Thoracic aorta (tissue), 2 donors: ENCODE measurements around the gene SDK1. TPM values are rescaled to one million over a fixed set of nuclear protein-coding genes. Genes with fewer than 3 reads are reported as not detected.

ENCODE experiments used
- ATAC-seq: fragments of 150-250 bp; one replicate; pipeline ENCODE4 v1.8.0; 2017; ENCODE audit warnings: low read depth; ENCODE audit not compliant: insufficient number of reproducible peaks, low FRiP score
- DNase-seq: peaks from one replicate; pipeline ENCODE4 v3.0.0-alpha.2; 2020; ENCODE audit warnings: low spot score
- H3K27ac ChIP-seq, 2 donors: fragments of 200-600 bp; sonication (generic); 1 replicate in 1 of 2; 2 replicates in 1 of 2; pipeline ENCODE4 v1.5.1; 2016; ENCODE audit warnings: mild to moderate bottlenecking in 2 of 2, moderate library complexity in 2 of 2
- H3K27me3 ChIP-seq: fragments of 200-600 bp; sonication (generic); replicated peaks from 2 replicates; pipeline ENCODE4 v1.6.0; 2016; ENCODE audit warnings: mild to moderate bottlenecking; ENCODE audit not compliant: insufficient read depth
- H3K36me3 ChIP-seq: fragments of 200-600 bp; sonication (generic); one replicate; pipeline ENCODE4 v1.5.1; 2016
- H3K4me1 ChIP-seq, 2 donors: fragments of 200-600 bp; sonication (generic); 1 replicate in 1 of 2; 2 replicates in 1 of 2; pipeline versions ENCODE4 v1.5.1 to v1.6.0; 2016; ENCODE audit warnings: low read depth in 2 of 2, mild to moderate bottlenecking in 1 of 2; ENCODE audit not compliant: control insufficient read depth in 1 of 2
- H3K4me3 ChIP-seq: fragments of 200-600 bp; sonication (generic); 2 replicates; pipeline ENCODE4 v1.5.1; 2016; ENCODE audit warnings: mild to moderate bottlenecking
- H3K9me3 ChIP-seq: fragments of 200-600 bp; sonication (generic); 2 replicates; pipeline ENCODE4 v1.5.1; 2016
- CTCF ChIP-seq: fragments of 200-600 bp; sonication (generic); IDR thresholded peaks from one replicate; pipeline ENCODE4 v1.5.1; 2019; ENCODE audit warnings: antibody characterized with exemption
- total RNA-seq, 2 donors: library from RNA; depleted of rRNA; stranded (reverse); fragments of >200 nt; gene quantifications; one replicate each; pipeline versions ENCODE4 v1.1.0 to v1.2.3, GENCODE V29; 2016

Gene SDK1
- total RNA-seq, 2 donors from 2014 or later: 27.5 to 29.2 TPM

GRCh38 chr7:3949242-3949640 lies 648.2 kb downstream of the SDK1 start:
- peak overlapping the region; percentile 54 for H3K4me3 ChIP-seq
- no peaks in the 10 kb centered on the region for H3K36me3 ChIP-seq
- H3K4me1 ChIP-seq: peaks cover 0 to 9% of the 10 kb centered on the region in 2 donors
- H3K9me3 ChIP-seq: peaks cover 2% of the 10 kb centered on the region
- H3K27me3 ChIP-seq: no peaks in the 10 kb centered on the region
- ATAC-seq (no peak), DNase-seq (no peak)
- TF ChIP-seq CTCF: no peak
- H3K27ac ChIP-seq: no peak overlapping the region

GRCh38 chr7:3950249-3950648 lies 649.2 kb downstream of the SDK1 start:
- H3K36me3 ChIP-seq: peaks cover 4% of the 10 kb centered on the region
- no peaks in the 10 kb centered on the region for H3K27me3 ChIP-seq
- H3K4me1 ChIP-seq: peaks cover 0 to 9% of the 10 kb centered on the region in 2 donors
- DNase-seq (no peak), ATAC-seq (no peak)
- H3K9me3 ChIP-seq: peaks cover 2% of the 10 kb centered on the region
- no peak overlapping the region for H3K27ac ChIP-seq
- TF ChIP-seq CTCF: no peak
- H3K4me3 ChIP-seq: no peak overlapping the region

- no peak overlapping the region for H3K4me3 ChIP-seq
- peaks cover 6% of the 10 kb centered on the region for H3K36me3 ChIP-seq
- no peak for TF ChIP-seq CTCF
- DNase-seq: no peak
- no peaks in the 10 kb centered on the region for H3K27me3 ChIP-seq
- ATAC-seq: no peak
- no peaks in the 10 kb centered on the region for H3K9me3 ChIP-seq
- H3K4me1 ChIP-seq: peaks cover 0 to 9% of the 10 kb centered on the region in 2 donors
- no peak overlapping the region for H3K27ac ChIP-seq
These were observed 650.4 kb downstream of the SDK1 start for GRCh38 chr7:3951316-3952055.

DNA sequence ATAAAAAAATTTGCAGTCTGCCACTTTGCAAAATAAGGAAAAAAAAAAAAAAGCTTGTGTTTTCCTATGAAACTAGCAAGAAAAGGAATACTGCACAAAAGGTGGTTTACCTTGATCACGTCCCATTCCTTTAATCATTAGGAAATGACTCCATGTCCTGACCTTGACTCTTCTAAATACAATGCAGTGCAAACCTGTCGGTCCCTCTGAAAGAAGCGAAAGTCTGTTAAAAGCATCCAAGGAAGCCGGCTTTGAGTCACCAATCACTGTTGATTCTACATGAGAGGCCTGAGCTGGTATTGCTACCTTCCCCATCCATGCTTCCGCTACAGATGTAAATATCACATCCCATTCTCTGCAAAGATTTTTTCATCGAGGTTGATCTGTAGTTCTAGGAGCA lies 652.1 kb downstream of the SDK1 start:
- ATAC-seq (no peak), DNase-seq (no peak)
- peaks cover 0 to 9% of the 10 kb centered on the region in 2 donors for H3K4me1 ChIP-seq
- H3K36me3 ChIP-seq: peaks cover 6% of the 10 kb centered on the region
- no peak overlapping the region for H3K4me3 ChIP-seq
- H3K27me3 ChIP-seq: no peaks in the 10 kb centered on the region
- no peaks in the 10 kb centered on the region for H3K9me3 ChIP-seq
- TF ChIP-seq CTCF: no peak
- no peak overlapping the region for H3K27ac ChIP-seq

- no peak overlapping the region for H3K4me3 ChIP-seq
- no peak overlapping the region for H3K27ac ChIP-seq
- no peaks in the 10 kb centered on the region for H3K9me3 ChIP-seq
- no peaks in the 10 kb centered on the region for H3K27me3 ChIP-seq
- DNase-seq (no peak), ATAC-seq (no peak)
- H3K4me1 ChIP-seq: peaks cover 0 to 1% of the 10 kb centered on the region in 2 donors
- H3K36me3 ChIP-seq: peaks cover 6% of the 10 kb centered on the region
- TF ChIP-seq CTCF: no peak
These were observed 652.9 kb downstream of the SDK1 start for GRCh38 chr7:3953946-3954345.
